Panc1 (cell line): ENCODE data around the gene AQP5.

Source experiments
- SIN3A ChIP-seq: IDR thresholded peaks from 2 replicates; pipeline ENCODE4 v1.6.1; 2012; ENCODE audit warnings: low read depth, mild to moderate bottlenecking, low read length, moderate library complexity, borderline replicate concordance; ENCODE audit not compliant: insufficient read depth
- TF ChIP-seq, protein P1 (sequence below): fragments of 450-650 bp; IDR thresholded peaks from 2 replicates; pipeline ENCODE4 v1.5.1; 2017; ENCODE audit warnings: mild to moderate bottlenecking

GRCh38 chr12:49942512-49942893 is 19.2 kb upstream of the AQP5 start:
- TF ChIP-seq, protein P1, sequence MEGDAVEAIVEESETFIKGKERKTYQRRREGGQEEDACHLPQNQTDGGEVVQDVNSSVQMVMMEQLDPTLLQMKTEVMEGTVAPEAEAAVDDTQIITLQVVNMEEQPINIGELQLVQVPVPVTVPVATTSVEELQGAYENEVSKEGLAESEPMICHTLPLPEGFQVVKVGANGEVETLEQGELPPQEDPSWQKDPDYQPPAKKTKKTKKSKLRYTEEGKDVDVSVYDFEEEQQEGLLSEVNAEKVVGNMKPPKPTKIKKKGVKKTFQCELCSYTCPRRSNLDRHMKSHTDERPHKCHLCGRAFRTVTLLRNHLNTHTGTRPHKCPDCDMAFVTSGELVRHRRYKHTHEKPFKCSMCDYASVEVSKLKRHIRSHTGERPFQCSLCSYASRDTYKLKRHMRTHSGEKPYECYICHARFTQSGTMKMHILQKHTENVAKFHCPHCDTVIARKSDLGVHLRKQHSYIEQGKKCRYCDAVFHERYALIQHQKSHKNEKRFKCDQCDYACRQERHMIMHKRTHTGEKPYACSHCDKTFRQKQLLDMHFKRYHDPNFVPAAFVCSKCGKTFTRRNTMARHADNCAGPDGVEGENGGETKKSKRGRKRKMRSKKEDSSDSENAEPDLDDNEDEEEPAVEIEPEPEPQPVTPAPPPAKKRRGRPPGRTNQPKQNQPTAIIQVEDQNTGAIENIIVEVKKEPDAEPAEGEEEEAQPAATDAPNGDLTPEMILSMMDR = no peak
- no peak for TF ChIP-seq SIN3A
